ENCODE results near the gene NUDT13. TPM values are rescaled to one million over a fixed set of nuclear protein-coding genes. Genes with fewer than 3 reads are reported as not detected.
"Not testable (repeated sequence)": the region's sequence is repeated elsewhere in the genome, so short reads cannot be mapped to it uniquely, and the experiment has no call there.

NUDT13 gene
- total and polyA plus RNA-seq, 10 donors, result 1.4 to 3.3 (median 2.3) TPM

- no peak for DNase-seq
- Histone ChIP-seq H3K27me3 (replicated peaks in 1 of 7) (no peaks in the 10 kb centered on the region), H3K36me3 (peaks cover 0 to 100% (median 98%) of the 10 kb centered on the region in 6 donors), H3K4me3 (no peak overlapping the region), H3K4me1 (no peaks in the 10 kb centered on the region), H3K27ac (no peak overlapping the region), H3K9me3 (no peaks in the 10 kb centered on the region)
- TF ChIP-seq POLR2A (IDR thresholded peaks at IDR 0.05), result no peak
- TF ChIP-seq, protein P1, sequence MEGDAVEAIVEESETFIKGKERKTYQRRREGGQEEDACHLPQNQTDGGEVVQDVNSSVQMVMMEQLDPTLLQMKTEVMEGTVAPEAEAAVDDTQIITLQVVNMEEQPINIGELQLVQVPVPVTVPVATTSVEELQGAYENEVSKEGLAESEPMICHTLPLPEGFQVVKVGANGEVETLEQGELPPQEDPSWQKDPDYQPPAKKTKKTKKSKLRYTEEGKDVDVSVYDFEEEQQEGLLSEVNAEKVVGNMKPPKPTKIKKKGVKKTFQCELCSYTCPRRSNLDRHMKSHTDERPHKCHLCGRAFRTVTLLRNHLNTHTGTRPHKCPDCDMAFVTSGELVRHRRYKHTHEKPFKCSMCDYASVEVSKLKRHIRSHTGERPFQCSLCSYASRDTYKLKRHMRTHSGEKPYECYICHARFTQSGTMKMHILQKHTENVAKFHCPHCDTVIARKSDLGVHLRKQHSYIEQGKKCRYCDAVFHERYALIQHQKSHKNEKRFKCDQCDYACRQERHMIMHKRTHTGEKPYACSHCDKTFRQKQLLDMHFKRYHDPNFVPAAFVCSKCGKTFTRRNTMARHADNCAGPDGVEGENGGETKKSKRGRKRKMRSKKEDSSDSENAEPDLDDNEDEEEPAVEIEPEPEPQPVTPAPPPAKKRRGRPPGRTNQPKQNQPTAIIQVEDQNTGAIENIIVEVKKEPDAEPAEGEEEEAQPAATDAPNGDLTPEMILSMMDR (IDR thresholded peaks at IDR 0.05 in 8 of 11, conservative IDR thresholded peaks at IDR 0.05 in 3 of 11), result no peak
- TF ChIP-seq POLR2AphosphoS5 (IDR thresholded peaks at IDR 0.05), result no peak
- intact Hi-C loops (cut with DNase I; ENCODE audit: low total_unique reads), result no loop called here
- 93 to 97% (median 96%) methylated on average over 3 of the region's 3 CpGs for WGBS, 5 donors
Measured at GRCh38 chr10:73134727-73135126, 24.5 kb downstream of the NUDT13 start.

GRCh38 chr10:73136627-73137026 is 26.4 kb downstream of the NUDT13 start:
- H3K4me1 ChIP-seq, result no peaks in the 10 kb centered on the region
- intact Hi-C loops (cut with DNase I; ENCODE audit: low total_unique reads), result no loop called here

DNA sequence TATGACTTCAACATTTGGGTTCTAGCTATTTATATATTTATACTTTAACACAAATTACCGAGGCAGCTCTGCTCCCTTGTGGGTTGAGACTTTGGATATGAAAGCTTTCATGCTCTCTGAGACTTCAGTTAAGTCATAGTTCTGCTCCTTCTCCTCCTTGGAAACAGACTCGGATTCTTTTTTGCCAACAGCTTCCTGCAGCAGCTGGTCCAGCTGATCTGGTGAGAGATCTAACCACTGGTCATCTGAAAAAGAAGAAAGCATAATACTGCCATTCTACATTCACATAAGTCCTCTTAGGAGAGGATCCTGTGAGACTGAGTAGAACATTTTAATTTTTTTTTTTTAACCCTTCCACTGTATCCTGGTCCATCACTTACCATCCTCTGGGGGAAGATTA is 29.0 kb downstream of the NUDT13 start:
- no peak for DNase-seq
- Histone ChIP-seq H3K36me3 (peaks cover 0 to 100% (median 95%) of the 10 kb centered on the region in 6 donors), H3K4me3 (no peak overlapping the region), H3K9me3 (no peaks in the 10 kb centered on the region), H3K27ac (no peak overlapping the region), H3K27me3 (replicated peaks in 1 of 7) (no peaks in the 10 kb centered on the region), H3K4me1 (no peaks in the 10 kb centered on the region)
- WGBS, 5 donors, result 64 to 86% (median 82%) methylated on average over 2 of the region's 2 CpGs
- intact Hi-C loops (cut with DNase I; ENCODE audit: low total_unique reads), result no loop called here
- TF ChIP-seq POLR2AphosphoS5 (IDR thresholded peaks at IDR 0.05) (no peak), POLR2A (IDR thresholded peaks at IDR 0.05) (no peak)
- TF ChIP-seq, protein P1 (IDR thresholded peaks at IDR 0.05 in 8 of 11, conservative IDR thresholded peaks at IDR 0.05 in 3 of 11), result no peak

More at GRCh38 chr10:73136627-73137026, 26.4 kb downstream of the NUDT13 start:
- Histone ChIP-seq H3K36me3 (peaks cover 0 to 100% (median 95%) of the 10 kb centered on the region in 6 donors), H3K27me3 (replicated peaks in 1 of 7) (no peaks in the 10 kb centered on the region), H3K4me3 (no peak overlapping the region), H3K27ac (no peak overlapping the region), H3K9me3 (no peaks in the 10 kb centered on the region)
- TF ChIP-seq POLR2A (IDR thresholded peaks at IDR 0.05) (no peak), POLR2AphosphoS5 (IDR thresholded peaks at IDR 0.05) (no peak)
- TF ChIP-seq, protein P1 (IDR thresholded peaks at IDR 0.05 in 8 of 11, conservative IDR thresholded peaks at IDR 0.05 in 3 of 11), result no peak
- no peak for DNase-seq
- WGBS, 5 donors, result 89 to 100% (median 96%) methylated on average over 2 of the region's 2 CpGs

- Histone ChIP-seq H3K27ac (no peak overlapping the region), H3K4me3 (no peak overlapping the region), H3K36me3 (peaks cover 3 to 100% (median 95%) of the 10 kb centered on the region in 6 donors), H3K27me3 (replicated peaks in 1 of 7) (no peaks in the 10 kb centered on the region), H3K9me3 (no peaks in the 10 kb centered on the region), H3K4me1 (no peaks in the 10 kb centered on the region)
- no peak for DNase-seq
- 86 to 92% (median 90%) methylated on average over 3 of the region's 3 CpGs for WGBS, 5 donors
- intact Hi-C loops (cut with DNase I; ENCODE audit: low total_unique reads), result no loop called here
- TF ChIP-seq POLR2AphosphoS5 (IDR thresholded peaks at IDR 0.05) (no peak), POLR2A (IDR thresholded peaks at IDR 0.05) (no peak)
- TF ChIP-seq, protein P1 (IDR thresholded peaks at IDR 0.05 in 8 of 11, conservative IDR thresholded peaks at IDR 0.05 in 3 of 11), result no peak
Measured at GRCh38 chr10:73141603-73142002, 31.3 kb downstream of the NUDT13 start.

- intact Hi-C loops (cut with DNase I; ENCODE audit: low total_unique reads), result not testable (repeated sequence)
- WGBS, 5 donors, result 73 to 97% (median 94%) methylated on average over 6 to 8 of the region's 8 CpGs
Measured at GRCh38 chr10:73150633-73151413, 40.6 kb downstream of the NUDT13 start.

More at GRCh38 chr10:73150633-73151413, 40.6 kb downstream of the NUDT13 start:
- not testable (repeated sequence) for H3K4me3 ChIP-seq; H3K4me1 ChIP-seq; H3K9me3 ChIP-seq; DNase-seq; H3K27ac ChIP-seq; H3K27me3 ChIP-seq (replicated peaks in 1 of 7)
- H3K36me3 ChIP-seq, result peaks cover 3 to 99% (median 78%) of the 10 kb centered on the region in 6 donors
